HG03108 (cell line): ENCODE results near the gene SLC7A10.

ENCODE experiments used
- ATAC-seq: cut with Tn5 transposase; IDR thresholded peaks from one replicate; pipeline ENCODE4 v1.9.1; 2021; ENCODE audit warnings: moderate library complexity; ENCODE audit not compliant: unreplicated experiment

Gene SLC7A10

GRCh38 chr19:33225458-33225926, at the start of gene SLC7A10:
TSS of gene SLC7A10 (minus strand) at chr19:33225850. CDS start at chr19:33225703, 147 bp downstream.
- ATAC-seq = no peak

- no peak for ATAC-seq
Measured at GRCh38 chr19:33274663-33275558, 49.3 kb upstream of the SLC7A10 start.

- no peak for ATAC-seq
Measured at GRCh38 chr19:33273881-33274662, 48.4 kb upstream of the SLC7A10 start.

GRCh38 chr19:33273065-33273736, 47.6 kb upstream of the SLC7A10 start:
- ATAC-seq = no peak

- no peak for ATAC-seq
Measured at GRCh38 chr19:33271246-33272021, 45.8 kb upstream of the SLC7A10 start.

GRCh38 chr19:33270769-33271168, 45.1 kb upstream of the SLC7A10 start:
- ATAC-seq = no peak

GRCh38 chr19:33269016-33269415, 43.4 kb upstream of the SLC7A10 start:
- ATAC-seq = no peak

GRCh38 chr19:33268162-33268991, 42.7 kb upstream of the SLC7A10 start:
- no peak for ATAC-seq

- ATAC-seq = no peak
Measured at GRCh38 chr19:33267706-33268105, 42.1 kb upstream of the SLC7A10 start.

GRCh38 chr19:33266974-33267484, 41.4 kb upstream of the SLC7A10 start:
- no peak for ATAC-seq

GRCh38 chr19:33264881-33265445, 39.3 kb upstream of the SLC7A10 start:
- ATAC-seq = no peak

- ATAC-seq = no peak
Measured at GRCh38 chr19:33263325-33264023, 37.8 kb upstream of the SLC7A10 start.

GRCh38 chr19:33261511-33262189, 36.0 kb upstream of the SLC7A10 start:
- ATAC-seq = no peak

- no peak for ATAC-seq
Measured at GRCh38 chr19:33260628-33261418, 35.2 kb upstream of the SLC7A10 start.

GRCh38 chr19:33259539-33259938, 33.9 kb upstream of the SLC7A10 start:
- ATAC-seq = no peak

- ATAC-seq = no peak
Measured at GRCh38 chr19:33257828-33258227, 32.2 kb upstream of the SLC7A10 start.

- ATAC-seq = no peak
Measured at GRCh38 chr19:33256261-33256660, 30.6 kb upstream of the SLC7A10 start.
